ENCODE data around the gene SORL1.

DNA sequence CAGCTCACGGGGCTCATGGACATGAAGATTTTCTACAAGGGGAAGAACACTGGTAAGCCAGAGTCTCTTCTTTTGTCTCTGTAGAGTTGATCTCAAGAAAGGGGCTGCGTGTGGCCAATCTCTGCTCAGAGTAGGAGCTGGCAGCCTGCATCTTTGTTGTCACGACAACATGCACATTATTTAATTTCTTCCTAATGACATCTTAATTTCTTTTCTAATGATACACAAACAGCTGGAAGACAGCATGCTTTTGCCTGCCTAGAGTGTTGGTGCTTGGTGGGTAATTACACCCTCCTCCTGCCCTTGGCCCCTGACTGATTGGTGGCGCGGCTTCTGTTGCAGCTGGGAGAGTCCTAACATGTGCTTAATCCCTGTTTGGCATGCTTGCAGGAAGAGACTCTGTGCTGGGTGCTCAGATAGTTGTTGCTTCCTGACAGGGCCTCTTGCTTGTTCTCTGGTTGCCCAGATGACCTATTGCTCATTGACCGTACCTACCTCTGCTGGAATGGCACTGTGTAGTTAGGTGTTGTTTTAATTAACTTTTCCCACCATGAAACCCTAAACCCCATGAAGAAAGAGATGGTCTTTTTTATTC is 107.6 kb downstream of the SORL1 start:
- no peak for TF ChIP-seq POLR2A (IDR thresholded peaks at IDR 0.05; ENCODE audit: extremely low read depth, insufficient read length)
- TF ChIP-seq, protein P1, sequence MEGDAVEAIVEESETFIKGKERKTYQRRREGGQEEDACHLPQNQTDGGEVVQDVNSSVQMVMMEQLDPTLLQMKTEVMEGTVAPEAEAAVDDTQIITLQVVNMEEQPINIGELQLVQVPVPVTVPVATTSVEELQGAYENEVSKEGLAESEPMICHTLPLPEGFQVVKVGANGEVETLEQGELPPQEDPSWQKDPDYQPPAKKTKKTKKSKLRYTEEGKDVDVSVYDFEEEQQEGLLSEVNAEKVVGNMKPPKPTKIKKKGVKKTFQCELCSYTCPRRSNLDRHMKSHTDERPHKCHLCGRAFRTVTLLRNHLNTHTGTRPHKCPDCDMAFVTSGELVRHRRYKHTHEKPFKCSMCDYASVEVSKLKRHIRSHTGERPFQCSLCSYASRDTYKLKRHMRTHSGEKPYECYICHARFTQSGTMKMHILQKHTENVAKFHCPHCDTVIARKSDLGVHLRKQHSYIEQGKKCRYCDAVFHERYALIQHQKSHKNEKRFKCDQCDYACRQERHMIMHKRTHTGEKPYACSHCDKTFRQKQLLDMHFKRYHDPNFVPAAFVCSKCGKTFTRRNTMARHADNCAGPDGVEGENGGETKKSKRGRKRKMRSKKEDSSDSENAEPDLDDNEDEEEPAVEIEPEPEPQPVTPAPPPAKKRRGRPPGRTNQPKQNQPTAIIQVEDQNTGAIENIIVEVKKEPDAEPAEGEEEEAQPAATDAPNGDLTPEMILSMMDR (IDR thresholded peaks at IDR 0.05; ENCODE audit: low read depth, low read length): no peak
- TF ChIP-seq, protein P2, sequence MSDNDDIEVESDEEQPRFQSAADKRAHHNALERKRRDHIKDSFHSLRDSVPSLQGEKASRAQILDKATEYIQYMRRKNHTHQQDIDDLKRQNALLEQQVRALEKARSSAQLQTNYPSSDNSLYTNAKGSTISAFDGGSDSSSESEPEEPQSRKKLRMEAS (IDR thresholded peaks at IDR 0.05; ENCODE audit: low read depth, low read length): no peak
